ENCODE measurements around the gene SHROOM1.

The SHROOM1 gene

GRCh38 chr5:132817011-132817410 is 13.4 kb downstream of the SHROOM1 start:
- no peak for DNase-seq (ENCODE audit: extremely low read depth, insufficient read length)
- H3K27me3 ChIP-seq (replicated peaks; ENCODE audit: control insufficient read depth, insufficient read depth, low read length) = no peaks in the 10 kb centered on the region

DNA sequence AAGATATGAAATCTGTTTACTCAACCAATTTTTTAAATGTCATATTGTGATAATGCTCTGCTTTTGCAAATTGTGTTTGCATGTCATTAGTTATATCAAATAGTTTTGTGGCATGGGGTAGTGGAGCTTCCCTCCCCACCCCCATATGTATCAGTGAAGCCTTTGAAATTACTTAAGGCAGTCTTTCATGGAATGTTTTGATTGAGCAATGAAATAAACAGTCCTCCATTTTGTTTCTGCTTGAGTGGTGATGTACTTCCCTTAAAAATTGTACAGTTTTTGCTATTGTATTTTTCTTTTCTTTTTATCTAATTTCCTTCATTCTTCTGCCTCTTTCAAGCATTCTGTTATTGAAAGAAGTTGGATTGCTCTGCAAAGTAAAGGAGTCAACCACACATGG is 13.9 kb downstream of the SHROOM1 start:
- TF ChIP-seq CTCF (IDR thresholded peaks at IDR 0.05; ENCODE audit: insufficient read depth, low read length, poor library complexity, severe bottlenecking) = no peak
- Histone ChIP-seq H3K27me3 (replicated peaks; ENCODE audit: control insufficient read depth, insufficient read depth, low read length) (no peaks in the 10 kb centered on the region), H3K36me3 (ENCODE audit: control insufficient read depth, insufficient read depth, low read length) (no peaks in the 10 kb centered on the region), H3K4me3 (replicated peaks; ENCODE audit: low read depth, low read length) (no peak overlapping the region)
- no peak for DNase-seq (ENCODE audit: extremely low read depth, insufficient read length)

More at GRCh38 chr5:132817011-132817410, 13.4 kb downstream of the SHROOM1 start:
- Histone ChIP-seq H3K4me3 (replicated peaks; ENCODE audit: low read depth, low read length) (no peak overlapping the region), H3K36me3 (ENCODE audit: control insufficient read depth, insufficient read depth, low read length) (no peaks in the 10 kb centered on the region)
- no peak for TF ChIP-seq CTCF (IDR thresholded peaks at IDR 0.05; ENCODE audit: insufficient read depth, low read length, poor library complexity, severe bottlenecking)

GRCh38 chr5:132816083-132816482 is 14.4 kb downstream of the SHROOM1 start:
- no peak for TF ChIP-seq CTCF (IDR thresholded peaks at IDR 0.05; ENCODE audit: insufficient read depth, low read length, poor library complexity, severe bottlenecking)
- Histone ChIP-seq H3K27me3 (replicated peaks; ENCODE audit: control insufficient read depth, insufficient read depth, low read length) (no peaks in the 10 kb centered on the region), H3K36me3 (ENCODE audit: control insufficient read depth, insufficient read depth, low read length) (no peaks in the 10 kb centered on the region), H3K4me3 (replicated peaks; ENCODE audit: low read depth, low read length) (no peak overlapping the region)
- DNase-seq (ENCODE audit: extremely low read depth, insufficient read length) = no peak

- no peak for DNase-seq (ENCODE audit: extremely low read depth, insufficient read length)
- no peaks in the 10 kb centered on the region for H3K27me3 ChIP-seq (replicated peaks; ENCODE audit: control insufficient read depth, insufficient read depth, low read length)
- no peak for TF ChIP-seq CTCF (IDR thresholded peaks at IDR 0.05; ENCODE audit: insufficient read depth, low read length, poor library complexity, severe bottlenecking)
Measured at GRCh38 chr5:132815454-132815853, 15.0 kb downstream of the SHROOM1 start.

DNA sequence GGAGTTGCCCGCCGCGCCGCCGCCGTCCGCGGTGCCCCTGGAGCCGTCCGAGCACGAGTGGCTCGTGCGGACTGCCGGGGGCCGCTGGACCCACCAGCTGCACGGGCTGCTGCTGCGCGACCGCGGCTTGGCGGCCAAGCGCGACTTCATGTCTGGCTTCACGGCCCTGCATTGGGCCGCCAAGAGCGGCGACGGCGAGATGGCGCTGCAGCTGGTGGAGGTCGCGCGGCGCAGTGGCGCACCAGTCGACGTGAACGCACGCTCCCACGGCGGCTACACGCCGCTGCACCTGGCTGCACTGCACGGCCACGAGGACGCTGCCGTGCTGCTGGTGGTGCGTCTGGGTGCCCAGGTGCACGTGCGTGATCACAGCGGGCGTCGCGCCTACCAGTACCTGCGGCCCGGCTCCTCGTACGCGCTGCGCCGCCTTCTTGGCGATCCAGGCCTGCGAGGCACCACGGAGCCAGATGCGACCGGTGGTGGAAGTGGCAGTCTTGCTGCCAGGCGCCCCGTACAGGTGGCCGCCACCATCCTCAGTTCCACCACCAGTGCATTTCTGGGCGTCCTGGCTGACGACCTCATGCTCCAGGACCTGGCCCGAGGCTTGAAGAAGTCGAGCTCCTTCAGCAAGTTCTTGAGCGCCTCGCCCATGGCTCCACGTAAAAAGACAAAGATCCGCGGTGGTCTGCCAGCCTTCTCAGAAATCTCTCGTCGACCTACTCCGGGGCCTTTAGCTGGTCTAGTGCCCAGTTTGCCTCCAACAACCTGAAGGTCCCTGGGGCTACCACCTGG is 15.7 kb downstream of the SHROOM1 start:
- H3K27me3 ChIP-seq (replicated peaks; ENCODE audit: control insufficient read depth, insufficient read depth, low read length) = no peaks in the 10 kb centered on the region
- TF ChIP-seq CTCF (IDR thresholded peaks at IDR 0.05; ENCODE audit: insufficient read depth, low read length, poor library complexity, severe bottlenecking) = no peak
- DNase-seq (ENCODE audit: extremely low read depth, insufficient read length) = no peak
- no peak overlapping the region for H3K4me3 ChIP-seq (replicated peaks; ENCODE audit: low read depth, low read length)
- no peaks in the 10 kb centered on the region for H3K36me3 ChIP-seq (ENCODE audit: control insufficient read depth, insufficient read depth, low read length)

More at GRCh38 chr5:132815454-132815853, 15.0 kb downstream of the SHROOM1 start:
- H3K36me3 ChIP-seq (ENCODE audit: control insufficient read depth, insufficient read depth, low read length) = no peaks in the 10 kb centered on the region
- no peak overlapping the region for H3K4me3 ChIP-seq (replicated peaks; ENCODE audit: low read depth, low read length)

Data from GM06990 (cell line).